HEK293 (cell line): ENCODE measurements around the gene ZNF574.
"Not testable (repeated sequence)": the region's sequence is repeated elsewhere in the genome, so short reads cannot be mapped to it uniquely, and the experiment has no call there.

ENCODE experiments used
- CTCF ChIA-PET: fragments of 350-600 bp; formaldehyde crosslinking; extraction: SDS; loops from one replicate; lab custom pipeline; 2021; ENCODE audit warnings: antibody characterized with exemption; lab: Yijun Ruan, JAX
- POLR2A ChIA-PET: fragments of 300-600 bp; formaldehyde crosslinking; extraction: SDS; loops from one replicate; lab custom pipeline; 2020; ENCODE audit warnings: antibody characterized with exemption, inconsistent platforms; lab: Yijun Ruan, JAX
- H3K27ac ChIP-seq: fragments of 200-500 bp; sonication (Bioruptor generic); 2 replicates; pipeline ENCODE4 v1.5.1; 2014; ENCODE audit warnings: low read depth, low read length, control low read depth, inconsistent platforms; ENCODE audit errors: extremely low read depth
- H3K36me3 ChIP-seq, 2 experiments: fragments of 200-500 bp in 1 of 2; sonication (Bioruptor generic) in 1 of 2; 1 replicate in 1 of 2; 2 replicates in 1 of 2; pipeline ENCODE4 v1.5.1; 2014 to 2017; ENCODE audit warnings: inconsistent platforms in 2 of 2, low read length in 2 of 2; ENCODE audit not compliant: control insufficient read depth in 2 of 2, insufficient read depth in 1 of 2
- H3K4me1 ChIP-seq: fragments of 200-500 bp; sonication (Bioruptor generic); 2 replicates; pipeline ENCODE4 v1.5.1; 2014; ENCODE audit warnings: mild to moderate bottlenecking, low read length, inconsistent platforms; ENCODE audit not compliant: control insufficient read depth, insufficient read depth
- H3K4me3 ChIP-seq: 2 replicates; pipeline ENCODE4 v1.5.1; 2011; ENCODE audit warnings: low read depth, mild to moderate bottlenecking, control low read depth, low read length, moderate library complexity
- H3K9me3 ChIP-seq: fragments of 200-500 bp; sonication (Bioruptor generic); 2 replicates; pipeline ENCODE4 v1.5.1; 2014; ENCODE audit warnings: low read depth, low read length, inconsistent platforms; ENCODE audit not compliant: control insufficient read depth, insufficient read depth
- BCL11A ChIP-seq: fragments of 450-650 bp; formaldehyde crosslinking; IDR thresholded peaks from 2 replicates; pipeline ENCODE4 v1.5.1; 2016; ENCODE audit warnings: low read depth, missing biosample characterization, missing genetic modification characterization
- CTCF ChIP-seq: fragments of 450-650 bp; formaldehyde crosslinking; IDR thresholded peaks from 2 replicates; pipeline ENCODE4 v1.5.1; 2016; ENCODE audit warnings: missing biosample characterization, missing genetic modification characterization
- GLIS1 ChIP-seq: fragments of 450-650 bp; formaldehyde crosslinking; IDR thresholded peaks from 2 replicates; pipeline ENCODE4 v1.5.1; 2016; ENCODE audit warnings: missing biosample characterization, missing genetic modification characterization
- GLIS2 ChIP-seq: fragments of 450-650 bp; formaldehyde crosslinking; IDR thresholded peaks from 2 replicates; pipeline ENCODE4 v1.5.1; 2016; ENCODE audit warnings: missing biosample characterization, missing genetic modification characterization
- INSM2 ChIP-seq: fragments of 450-650 bp; formaldehyde crosslinking; IDR thresholded peaks from 2 replicates; pipeline ENCODE4 v1.5.1; 2016; ENCODE audit warnings: missing biosample characterization, missing genetic modification characterization
- OSR2 ChIP-seq: fragments of 450-650 bp; formaldehyde crosslinking; IDR thresholded peaks from 2 replicates; pipeline ENCODE4 v1.5.1; 2016; ENCODE audit warnings: missing biosample characterization, missing genetic modification characterization
- SP3 ChIP-seq: fragments of 450-650 bp; formaldehyde crosslinking; IDR thresholded peaks from 2 replicates; pipeline ENCODE4 v1.5.1; 2016; ENCODE audit warnings: missing biosample characterization, missing genetic modification characterization
- YY2 ChIP-seq: fragments of 450-650 bp; formaldehyde crosslinking; IDR thresholded peaks from 2 replicates; pipeline ENCODE4 v1.5.1; 2016; ENCODE audit warnings: missing biosample characterization, missing genetic modification characterization
- ZBTB44 ChIP-seq: fragments of 450-650 bp; IDR thresholded peaks from 2 replicates; pipeline ENCODE4 v1.5.1; 2018; ENCODE audit warnings: missing biosample characterization, mild to moderate bottlenecking, missing genetic modification characterization
- ZBTB49 ChIP-seq: fragments of 450-650 bp; formaldehyde crosslinking; IDR thresholded peaks from 2 replicates; pipeline ENCODE4 v1.5.1; 2016; ENCODE audit warnings: missing biosample characterization, missing genetic modification characterization, low read depth
- ZEB2 ChIP-seq: fragments of 450-650 bp; formaldehyde crosslinking; IDR thresholded peaks from 2 replicates; pipeline ENCODE4 v1.5.1; 2016; ENCODE audit warnings: missing biosample characterization, missing genetic modification characterization
- ZFP69B ChIP-seq: fragments of 450-650 bp; formaldehyde crosslinking; IDR thresholded peaks from 2 replicates; pipeline ENCODE4 v1.5.1; 2016; ENCODE audit warnings: missing biosample characterization, missing genetic modification characterization
- ZNF23 ChIP-seq: fragments of 450-650 bp; formaldehyde crosslinking; IDR thresholded peaks from 2 replicates; pipeline ENCODE4 v1.5.1; 2016; ENCODE audit warnings: missing biosample characterization, missing genetic modification characterization, borderline replicate concordance
- ZNF24 ChIP-seq: fragments of 450-650 bp; formaldehyde crosslinking; IDR thresholded peaks from 2 replicates; pipeline ENCODE4 v1.5.1; 2016; ENCODE audit warnings: missing biosample characterization, missing genetic modification characterization
- ZNF366 ChIP-seq: fragments of 450-650 bp; formaldehyde crosslinking; conservative IDR thresholded peaks from 2 replicates; pipeline ENCODE4 v1.5.1; 2016; ENCODE audit warnings: missing biosample characterization, missing genetic modification characterization
- ZNF391 ChIP-seq: fragments of 450-650 bp; formaldehyde crosslinking; IDR thresholded peaks from 2 replicates; pipeline ENCODE4 v1.5.1; 2016; ENCODE audit warnings: low read depth, missing biosample characterization, missing genetic modification characterization, borderline replicate concordance
- ZNF561 ChIP-seq: fragments of 450-650 bp; IDR thresholded peaks from 2 replicates; pipeline ENCODE4 v1.5.1; 2018; ENCODE audit warnings: missing biosample characterization, missing genetic modification characterization, borderline replicate concordance
- ZNF580 ChIP-seq: fragments of 450-650 bp; formaldehyde crosslinking; IDR thresholded peaks from 2 replicates; pipeline ENCODE4 v1.5.1; 2016; ENCODE audit warnings: missing biosample characterization, missing genetic modification characterization
- ZNF629 ChIP-seq: fragments of 450-650 bp; formaldehyde crosslinking; IDR thresholded peaks from 2 replicates; pipeline ENCODE4 v1.5.1; 2017; ENCODE audit warnings: missing biosample characterization, missing genetic modification characterization
- ZNF664 ChIP-seq: fragments of 450-650 bp; formaldehyde crosslinking; IDR thresholded peaks from 2 replicates; pipeline ENCODE4 v1.5.1; 2016; ENCODE audit warnings: missing biosample characterization, missing genetic modification characterization
- ZNF692 ChIP-seq: fragments of 450-650 bp; formaldehyde crosslinking; IDR thresholded peaks from 2 replicates; pipeline ENCODE4 v1.5.1; 2016; ENCODE audit warnings: missing biosample characterization, missing genetic modification characterization
- ZNF785 ChIP-seq: fragments of 450-650 bp; formaldehyde crosslinking; IDR thresholded peaks from 2 replicates; pipeline ENCODE4 v1.5.1; 2016; ENCODE audit warnings: missing biosample characterization, missing genetic modification characterization
- ZNF843 ChIP-seq: fragments of 450-650 bp; formaldehyde crosslinking; IDR thresholded peaks from 2 replicates; pipeline ENCODE4 v1.5.1; 2016; ENCODE audit warnings: missing biosample characterization, missing genetic modification characterization
- ZSCAN16 ChIP-seq: fragments of 450-650 bp; formaldehyde crosslinking; IDR thresholded peaks from 2 replicates; pipeline ENCODE4 v1.5.1; 2016; ENCODE audit warnings: missing biosample characterization, missing genetic modification characterization
- ZSCAN18 ChIP-seq: fragments of 450-650 bp; formaldehyde crosslinking; IDR thresholded peaks from 2 replicates; pipeline ENCODE4 v1.5.1; 2016; ENCODE audit warnings: missing biosample characterization, missing genetic modification characterization

The ZNF574 gene

GRCh38 chr19:42033413-42033812, 42.6 kb upstream of the ZNF574 start (continued):
- TF ChIP-seq ZSCAN18 (tag by site-specific recombination) (no peak), GLIS1 (peak; percentile 72), ZNF23 (tag by site-specific recombination) (no peak), INSM2 (no peak), ZBTB49 (tag by site-specific recombination) (no peak), YY2 (no peak), ZBTB44 (peak; percentile 61; the same call in 1 of the 2 replicates)

GRCh38 chr19:42034640-42035391, 41.1 kb upstream of the ZNF574 start:
- Histone ChIP-seq H3K4me1 (peaks cover 29% of the 10 kb centered on the region), H3K27ac (peak overlapping the region; percentile 49; the same call in 1 of the 2 replicates)
- not testable (repeated sequence) for H3K4me3 ChIP-seq, H3K36me3 ChIP-seq, H3K9me3 ChIP-seq
- CTCF ChIA-PET, result interaction anchor here (0.6 to 2.9 kb wide), 52 partner anchors 8 to 677 kb away, joined by 3 to 57 read pairs (median 4); partner anchors contain the start of genes ATP1A3, RABAC1 and ZNF574
- POLR2A ChIA-PET, result interaction anchor here (0.9 to 1.8 kb wide), 3 partner anchors 41 to 175 kb away, joined by 4 to 8 read pairs (median 4); partner anchors contain the start of gene ZNF574
- TF ChIP-seq ZEB2 (tag by site-specific recombination), result peak; percentile 81
- TF ChIP-seq SP3, result peak; percentile 65
- TF ChIP-seq ZNF785 (tag by site-specific recombination), result 0 out of 2 replicates have a peak, but pooled peaks have one; percentile 43
- peak; percentile 63; the same call in 1 of the 2 replicates for TF ChIP-seq BCL11A (tag by site-specific recombination)
- peak; percentile 71; the same call in 1 of the 2 replicates for TF ChIP-seq ZSCAN16 (tag by site-specific recombination)
- peak; percentile 46; the same call in 1 of the 2 replicates for TF ChIP-seq ZNF692
- peak; percentile 35; the same call in 1 of the 2 replicates for TF ChIP-seq ZNF561 (tag by site-specific recombination)
- 0 out of 2 replicates have a peak, but pooled peaks have one; percentile 41 for TF ChIP-seq ZNF391 (tag by site-specific recombination)
- TF ChIP-seq ZNF629, result peak; percentile 44; the same call in 1 of the 2 replicates
- TF ChIP-seq ZNF366 (tag by site-specific recombination), result peak; percentile 63
- TF ChIP-seq ZNF843 (tag by site-specific recombination), result peak; percentile 28
- TF ChIP-seq ZNF24 (tag by site-specific recombination), result peak; percentile 51
- peak; percentile 92 for TF ChIP-seq CTCF
- TF ChIP-seq ZFP69B (tag by site-specific recombination), result 0 out of 2 replicates have a peak, but pooled peaks have one; percentile 51
- 0 out of 2 replicates have a peak, but pooled peaks have one; percentile 27 for TF ChIP-seq ZNF580 (tag by site-specific recombination)
- TF ChIP-seq ZNF664, result peak; percentile 99
- TF ChIP-seq OSR2 (tag by site-specific recombination), result peak; percentile 81
- TF ChIP-seq GLIS2 (tag by site-specific recombination), result peak; percentile 62; the same call in 1 of the 2 replicates
